HEK293 (cell line): Measurements from ENCODE around the gene AMBRA1.

Source experiments
- EGR2 ChIP-seq: fragments of 450-650 bp; formaldehyde crosslinking; IDR thresholded peaks from 2 replicates; pipeline ENCODE4 v1.5.1; 2016; ENCODE audit warnings: low read depth, missing biosample characterization, missing genetic modification characterization
- GLIS1 ChIP-seq: fragments of 450-650 bp; formaldehyde crosslinking; IDR thresholded peaks from 2 replicates; pipeline ENCODE4 v1.5.1; 2016; ENCODE audit warnings: missing biosample characterization, missing genetic modification characterization
- KLF7 ChIP-seq: fragments of 450-650 bp; formaldehyde crosslinking; IDR thresholded peaks from 2 replicates; pipeline ENCODE4 v1.5.1; 2016; ENCODE audit warnings: missing biosample characterization, missing genetic modification characterization, borderline replicate concordance
- SCRT2 ChIP-seq: fragments of 450-650 bp; formaldehyde crosslinking; IDR thresholded peaks from 2 replicates; pipeline ENCODE4 v1.5.1; 2016; ENCODE audit warnings: missing biosample characterization, missing genetic modification characterization
- SP3 ChIP-seq: fragments of 450-650 bp; formaldehyde crosslinking; IDR thresholded peaks from 2 replicates; pipeline ENCODE4 v1.5.1; 2016; ENCODE audit warnings: missing biosample characterization, missing genetic modification characterization
- ZBTB10 ChIP-seq: fragments of 450-650 bp; formaldehyde crosslinking; IDR thresholded peaks from 2 replicates; pipeline ENCODE4 v1.5.1; 2016; ENCODE audit warnings: missing biosample characterization, missing genetic modification characterization
- ZEB2 ChIP-seq: fragments of 450-650 bp; formaldehyde crosslinking; IDR thresholded peaks from 2 replicates; pipeline ENCODE4 v1.5.1; 2016; ENCODE audit warnings: missing biosample characterization, missing genetic modification characterization
- ZNF114 ChIP-seq: fragments of 450-650 bp; formaldehyde crosslinking; IDR thresholded peaks from 2 replicates; pipeline ENCODE4 v1.5.0; 2017; ENCODE audit warnings: missing biosample characterization, missing genetic modification characterization
- ZNF2 ChIP-seq: fragments of 450-650 bp; formaldehyde crosslinking; IDR thresholded peaks from 2 replicates; pipeline ENCODE4 v1.5.1; 2016; ENCODE audit warnings: missing biosample characterization, missing genetic modification characterization
- ZNF23 ChIP-seq: fragments of 450-650 bp; formaldehyde crosslinking; IDR thresholded peaks from 2 replicates; pipeline ENCODE4 v1.5.1; 2016; ENCODE audit warnings: missing biosample characterization, missing genetic modification characterization, borderline replicate concordance
- ZNF292 ChIP-seq: fragments of 450-650 bp; formaldehyde crosslinking; IDR thresholded peaks from 2 replicates; pipeline ENCODE4 v1.5.1; 2016; ENCODE audit warnings: low read depth, missing biosample characterization, missing genetic modification characterization, borderline replicate concordance
- ZNF335 ChIP-seq: fragments of 450-650 bp; formaldehyde crosslinking; conservative IDR thresholded peaks from 2 replicates; pipeline ENCODE4 v1.5.1; 2016; ENCODE audit warnings: missing biosample characterization, missing genetic modification characterization
- ZNF341 ChIP-seq: fragments of 450-650 bp; formaldehyde crosslinking; IDR thresholded peaks from 2 replicates; pipeline ENCODE4; 2016; ENCODE audit warnings: low read depth, missing biosample characterization, missing genetic modification characterization
- ZNF530 ChIP-seq: fragments of 450-650 bp; formaldehyde crosslinking; IDR thresholded peaks from 2 replicates; pipeline ENCODE4 v1.5.1; 2016; ENCODE audit warnings: low read depth, missing biosample characterization, missing genetic modification characterization
- ZNF560 ChIP-seq: fragments of 450-650 bp; formaldehyde crosslinking; IDR thresholded peaks from 2 replicates; pipeline ENCODE4 v1.5.1; 2017; ENCODE audit warnings: missing biosample characterization, missing genetic modification characterization, borderline replicate concordance
- ZNF571 ChIP-seq: fragments of 450-650 bp; formaldehyde crosslinking; IDR thresholded peaks from 2 replicates; pipeline ENCODE4 v1.5.0; 2017; ENCODE audit warnings: missing biosample characterization, missing genetic modification characterization
- ZNF654 ChIP-seq: fragments of 450-650 bp; formaldehyde crosslinking; IDR thresholded peaks from 2 replicates; pipeline ENCODE4 v1.5.1; 2016; ENCODE audit warnings: low read depth, missing biosample characterization, missing genetic modification characterization
- ZNF660 ChIP-seq: fragments of 450-650 bp; IDR thresholded peaks from 2 replicates; pipeline ENCODE4 v1.5.1; 2018; ENCODE audit warnings: missing biosample characterization, mild to moderate bottlenecking, missing genetic modification characterization
- ZNF692 ChIP-seq: fragments of 450-650 bp; formaldehyde crosslinking; IDR thresholded peaks from 2 replicates; pipeline ENCODE4 v1.5.1; 2016; ENCODE audit warnings: missing biosample characterization, missing genetic modification characterization
- ZNF701 ChIP-seq: fragments of 450-650 bp; formaldehyde crosslinking; IDR thresholded peaks from 2 replicates; pipeline ENCODE4 v1.5.1; 2016; ENCODE audit warnings: missing biosample characterization, missing genetic modification characterization
- ZNF776 ChIP-seq: fragments of 450-650 bp; formaldehyde crosslinking; IDR thresholded peaks from 2 replicates; pipeline ENCODE4 v1.5.0; 2017; ENCODE audit warnings: missing biosample characterization, missing genetic modification characterization, borderline replicate concordance
- ZNF792 ChIP-seq: fragments of 450-650 bp; formaldehyde crosslinking; IDR thresholded peaks from 2 replicates; pipeline ENCODE4 v1.5.1; 2016; ENCODE audit warnings: missing biosample characterization, missing genetic modification characterization
- ZSCAN30 ChIP-seq: fragments of 450-650 bp; IDR thresholded peaks from 2 replicates; pipeline ENCODE4 v1.5.1; 2018; ENCODE audit warnings: missing biosample characterization, mild to moderate bottlenecking, missing genetic modification characterization, moderate library complexity
- TF ChIP-seq, protein P1 (sequence below): fragments of 450-650 bp; formaldehyde crosslinking; IDR thresholded peaks from 2 replicates; pipeline ENCODE4 v1.5.1; 2016; ENCODE audit warnings: missing biosample characterization, missing genetic modification characterization
- TF ChIP-seq, protein P2 (sequence below): fragments of 450-650 bp; formaldehyde crosslinking; IDR thresholded peaks from 2 replicates; pipeline ENCODE4 v1.5.1; 2016; ENCODE audit warnings: missing biosample characterization, missing genetic modification characterization
- TF ChIP-seq, protein P3 (sequence below): fragments of 450-650 bp; formaldehyde crosslinking; IDR thresholded peaks from 2 replicates; pipeline ENCODE4 v1.5.1; 2016; ENCODE audit warnings: missing biosample characterization, missing genetic modification characterization

The AMBRA1 gene

DNA sequence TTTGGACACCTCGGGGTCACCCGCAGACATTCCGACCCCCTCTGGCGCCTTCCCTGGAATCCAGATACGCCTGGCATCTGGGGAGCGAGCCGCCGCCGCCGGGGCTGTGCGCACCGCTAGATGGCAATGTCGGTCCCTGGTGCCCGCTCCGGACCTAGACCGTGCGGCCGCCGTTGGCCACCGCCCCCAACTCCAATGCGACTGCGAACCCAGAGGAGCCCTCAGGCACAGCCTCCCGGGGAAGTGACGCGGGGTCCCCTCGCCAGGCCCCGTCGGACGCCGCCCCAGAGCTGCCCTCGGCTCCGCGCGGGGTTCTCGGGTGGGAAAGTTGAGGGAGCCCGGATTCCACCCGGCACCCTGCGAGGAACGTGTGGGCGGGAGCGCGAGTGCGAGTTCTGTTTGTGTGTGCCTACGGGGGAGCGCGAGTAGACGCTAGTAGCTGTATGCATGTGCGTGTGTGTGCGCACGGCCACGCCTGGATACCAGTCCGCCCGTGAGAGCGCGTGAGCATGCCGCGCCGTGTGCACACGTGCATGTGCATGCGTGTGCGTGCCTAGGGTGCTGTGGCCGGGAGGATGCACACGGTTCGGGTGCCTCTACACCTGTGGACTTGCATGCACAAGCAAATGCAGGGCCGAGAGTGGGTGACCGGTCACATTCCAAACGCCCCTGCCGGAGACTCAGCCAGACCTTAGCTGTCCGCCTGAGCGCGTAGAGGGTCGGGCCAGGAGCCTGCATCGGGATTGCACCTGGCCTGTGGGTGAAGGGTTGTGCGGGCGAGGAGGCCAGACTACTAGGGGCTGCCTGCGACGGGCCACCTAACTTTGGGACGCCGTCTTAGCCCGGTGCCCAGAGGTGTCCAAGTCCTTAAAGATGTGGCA lies 204.1 kb downstream of the AMBRA1 start (continued):
- peak; percentile 92 for TF ChIP-seq GLIS1 (tag by site-specific recombination)
- TF ChIP-seq, protein P1, sequence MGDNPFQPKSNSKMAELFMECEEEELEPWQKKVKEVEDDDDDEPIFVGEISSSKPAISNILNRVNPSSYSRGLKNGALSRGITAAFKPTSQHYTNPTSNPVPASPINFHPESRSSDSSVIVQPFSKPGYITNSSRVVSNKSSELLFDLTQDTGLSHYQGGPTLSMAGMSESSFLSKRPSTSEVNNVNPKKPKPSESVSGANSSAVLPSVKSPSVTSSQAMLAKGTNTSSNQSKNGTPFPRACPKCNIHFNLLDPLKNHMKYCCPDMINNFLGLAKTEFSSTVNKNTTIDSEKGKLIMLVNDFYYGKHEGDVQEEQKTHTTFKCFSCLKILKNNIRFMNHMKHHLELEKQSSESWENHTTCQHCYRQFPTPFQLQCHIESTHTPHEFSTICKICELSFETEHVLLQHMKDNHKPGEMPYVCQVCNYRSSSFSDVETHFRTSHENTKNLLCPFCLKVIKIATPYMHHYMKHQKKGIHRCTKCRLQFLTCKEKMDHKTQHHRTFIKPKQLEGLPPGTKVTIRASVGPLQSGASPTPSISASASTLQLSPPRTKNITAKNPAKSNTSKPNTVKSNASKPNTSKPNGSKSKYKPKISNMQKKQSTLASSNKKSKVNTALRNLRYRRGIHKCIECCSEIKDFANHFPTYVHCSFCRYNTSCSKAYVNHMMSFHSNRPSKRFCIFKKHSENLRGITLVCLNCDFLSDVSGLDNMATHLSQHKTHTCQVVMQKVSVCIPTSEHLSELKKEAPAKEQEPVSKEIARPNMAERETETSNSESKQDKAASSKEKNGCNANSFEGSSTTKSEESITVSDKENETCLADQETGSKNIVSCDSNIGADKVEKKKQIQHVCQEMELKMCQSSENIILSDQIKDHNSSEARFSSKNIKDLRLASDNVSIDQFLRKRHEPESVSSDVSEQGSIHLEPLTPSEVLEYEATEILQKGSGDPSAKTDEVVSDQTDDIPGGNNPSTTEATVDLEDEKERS (tag by site-specific recombination): no peak
- TF ChIP-seq ZBTB10: peak; percentile 71; the same call in 1 of the 2 replicates
- TF ChIP-seq, protein P2, sequence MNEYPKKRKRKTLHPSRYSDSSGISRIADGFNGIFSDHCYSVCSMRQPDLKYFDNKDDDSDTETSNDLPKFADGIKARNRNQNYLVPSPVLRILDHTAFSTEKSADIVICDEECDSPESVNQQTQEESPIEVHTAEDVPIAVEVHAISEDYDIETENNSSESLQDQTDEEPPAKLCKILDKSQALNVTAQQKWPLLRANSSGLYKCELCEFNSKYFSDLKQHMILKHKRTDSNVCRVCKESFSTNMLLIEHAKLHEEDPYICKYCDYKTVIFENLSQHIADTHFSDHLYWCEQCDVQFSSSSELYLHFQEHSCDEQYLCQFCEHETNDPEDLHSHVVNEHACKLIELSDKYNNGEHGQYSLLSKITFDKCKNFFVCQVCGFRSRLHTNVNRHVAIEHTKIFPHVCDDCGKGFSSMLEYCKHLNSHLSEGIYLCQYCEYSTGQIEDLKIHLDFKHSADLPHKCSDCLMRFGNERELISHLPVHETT (tag by site-specific recombination): no peak
- TF ChIP-seq SCRT2 (tag by site-specific recombination): peak; percentile 36; the same call in 1 of the 2 replicates
- TF ChIP-seq ZNF341 (tag by site-specific recombination): peak; percentile 35
- TF ChIP-seq KLF7 (tag by site-specific recombination): peak; percentile 22; the same call in 1 of the 2 replicates
- TF ChIP-seq SP3 (tag by site-specific recombination): peak; percentile 38
- no peak for TF ChIP-seq ZNF530 (tag by site-specific recombination)
- no peak for TF ChIP-seq ZNF776 (tag by site-specific recombination)
- TF ChIP-seq ZNF335 (tag by site-specific recombination): peak; percentile 94
- TF ChIP-seq ZNF23 (tag by site-specific recombination): no peak
- TF ChIP-seq ZNF560 (tag by site-specific recombination): no peak
- no peak for TF ChIP-seq ZNF571 (tag by site-specific recombination)
- TF ChIP-seq EGR2 (tag by site-specific recombination): peak; percentile 53
- peak; percentile 69 for TF ChIP-seq ZNF654 (tag by site-specific recombination)
- no peak for TF ChIP-seq ZNF114
- TF ChIP-seq ZNF692 (tag by site-specific recombination): 0 out of 2 replicates have a peak, but pooled peaks have one; percentile 21
- peak; percentile 60 for TF ChIP-seq ZSCAN30 (tag by site-specific recombination)
- TF ChIP-seq ZNF2 (tag by site-specific recombination): peak; percentile 64; the same call in 1 of the 2 replicates
- no peak for TF ChIP-seq ZNF292
- TF ChIP-seq ZNF701 (tag by site-specific recombination): no peak
- no peak for TF ChIP-seq ZNF792 (tag by site-specific recombination)
- 0 out of 2 replicates have a peak, but pooled peaks have one; percentile 28 for TF ChIP-seq ZNF660 (tag by site-specific recombination)
- TF ChIP-seq, protein P3, sequence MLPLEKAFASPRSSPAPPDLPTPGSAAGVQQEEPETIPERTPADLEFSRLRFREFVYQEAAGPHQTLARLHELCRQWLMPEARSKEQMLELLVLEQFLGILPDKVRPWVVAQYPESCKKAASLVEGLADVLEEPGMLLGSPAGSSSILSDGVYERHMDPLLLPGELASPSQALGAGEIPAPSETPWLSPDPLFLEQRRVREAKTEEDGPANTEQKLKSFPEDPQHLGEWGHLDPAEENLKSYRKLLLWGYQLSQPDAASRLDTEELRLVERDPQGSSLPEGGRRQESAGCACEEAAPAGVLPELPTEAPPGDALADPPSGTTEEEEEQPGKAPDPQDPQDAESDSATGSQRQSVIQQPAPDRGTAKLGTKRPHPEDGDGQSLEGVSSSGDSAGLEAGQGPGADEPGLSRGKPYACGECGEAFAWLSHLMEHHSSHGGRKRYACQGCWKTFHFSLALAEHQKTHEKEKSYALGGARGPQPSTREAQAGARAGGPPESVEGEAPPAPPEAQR (tag by site-specific recombination): no peak
- peak; percentile 79 for TF ChIP-seq ZEB2 (tag by site-specific recombination)
